ENCODE results near the gene DDX47. TPM values are rescaled to one million over a fixed set of nuclear protein-coding genes. Genes with fewer than 3 reads are reported as not detected.
A peak's percentile ranks its signal among the peaks of the same experiment; 100 is the strongest.
"Not testable (repeated sequence)": the region's sequence is repeated elsewhere in the genome, so short reads cannot be mapped to it uniquely, and the experiment has no call there.

Gene DDX47
- total RNA-seq, 1 donor from 2014 or later: 36.3 TPM

GRCh38 chr12:12796928-12797793 is 16.0 kb upstream of the DDX47 start:
- no peak for DNase-seq (ENCODE audit: low spot score)

- no peak for DNase-seq (ENCODE audit: low spot score)
Measured at GRCh38 chr12:12797794-12798152, 15.4 kb upstream of the DDX47 start.

DNA sequence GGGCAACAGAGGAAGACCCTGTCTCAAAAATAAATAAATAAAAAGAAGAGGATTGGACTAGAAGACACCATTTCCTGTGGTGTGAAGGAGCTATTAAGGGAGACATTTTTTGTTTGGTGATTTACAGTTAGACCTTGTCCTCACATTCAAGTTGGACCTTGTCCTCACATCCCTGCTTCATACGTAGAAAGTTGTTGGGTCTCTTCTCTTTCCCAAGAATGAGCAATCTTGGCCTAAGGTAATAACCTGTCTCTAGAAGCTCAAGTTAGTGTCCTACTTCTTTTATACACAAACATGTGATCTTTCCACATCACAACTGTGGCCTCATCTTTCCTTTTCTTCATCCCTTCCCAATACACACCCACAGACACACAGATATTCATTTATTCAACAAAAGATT is 14.7 kb upstream of the DDX47 start:
- DNase-seq (ENCODE audit: low spot score): no peak

DNA sequence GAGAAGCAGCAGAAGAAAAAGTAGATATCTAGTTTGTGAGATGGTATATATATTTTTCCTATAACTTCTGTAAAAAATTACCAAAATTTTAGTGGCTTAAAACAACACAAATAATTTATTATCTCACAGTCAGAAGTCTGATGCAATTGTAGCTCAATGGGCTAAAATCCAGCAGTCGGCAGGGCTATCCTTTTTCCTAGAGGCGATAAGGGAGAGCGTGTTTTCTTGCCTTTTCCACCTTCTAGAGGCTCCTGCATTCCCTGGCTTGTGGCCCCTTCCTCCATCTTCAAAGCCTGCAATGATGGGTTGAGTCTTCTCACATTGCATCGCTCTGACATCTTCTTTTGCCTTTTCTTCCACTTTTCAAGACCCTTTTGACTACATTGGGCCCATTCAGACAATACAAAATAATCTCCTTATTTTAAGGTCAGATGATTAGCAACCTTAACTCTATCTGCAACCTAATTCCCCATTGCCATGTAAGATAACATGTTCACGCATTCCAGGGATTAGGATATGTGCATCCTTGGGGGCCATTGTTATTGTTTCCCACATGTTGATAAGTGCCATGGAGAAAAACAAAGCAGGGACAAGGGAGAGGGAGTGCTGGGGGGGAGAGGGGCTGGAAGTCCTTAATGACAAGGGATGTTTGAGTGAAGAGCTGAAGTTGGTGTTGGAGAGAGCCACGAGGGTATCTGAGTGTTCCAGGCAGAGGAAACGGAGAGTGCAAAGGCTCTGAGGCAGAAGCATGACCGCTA is 13.8 kb upstream of the DDX47 start:
- DNase-seq (ENCODE audit: low spot score): no peak

GRCh38 chr12:12800406-12801180 is 12.6 kb upstream of the DDX47 start:
- DNase-seq (ENCODE audit: low spot score): no peak

DNA sequence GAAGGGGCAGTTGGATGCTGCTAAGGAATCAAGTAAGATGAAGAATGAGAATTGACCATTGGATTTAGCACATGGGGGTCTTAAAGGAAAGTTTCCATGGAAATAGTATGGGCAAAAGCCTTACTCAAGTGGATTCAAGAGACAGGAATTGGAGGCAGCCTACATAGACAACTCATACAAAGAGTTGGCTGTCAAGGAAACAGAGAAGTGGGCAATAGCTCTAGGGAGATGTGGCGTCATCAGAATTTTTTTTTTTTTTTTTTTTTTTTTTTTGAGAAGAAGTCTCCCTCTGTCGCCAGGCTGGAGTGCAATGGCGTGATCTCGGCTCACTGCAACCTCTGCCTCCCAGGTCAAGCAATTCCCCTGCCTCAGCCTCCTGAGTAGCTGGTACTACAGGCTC is 11.5 kb upstream of the DDX47 start:
- not testable (repeated sequence) for DNase-seq (ENCODE audit: low spot score)

GRCh38 chr12:12803186-12803585 is 10.0 kb upstream of the DDX47 start:
- peak; percentile 91 for DNase-seq (ENCODE audit: low spot score)

GRCh38 chr12:12804011-12804410 is 9.1 kb upstream of the DDX47 start:
- no peak for DNase-seq (ENCODE audit: low spot score)

DNA sequence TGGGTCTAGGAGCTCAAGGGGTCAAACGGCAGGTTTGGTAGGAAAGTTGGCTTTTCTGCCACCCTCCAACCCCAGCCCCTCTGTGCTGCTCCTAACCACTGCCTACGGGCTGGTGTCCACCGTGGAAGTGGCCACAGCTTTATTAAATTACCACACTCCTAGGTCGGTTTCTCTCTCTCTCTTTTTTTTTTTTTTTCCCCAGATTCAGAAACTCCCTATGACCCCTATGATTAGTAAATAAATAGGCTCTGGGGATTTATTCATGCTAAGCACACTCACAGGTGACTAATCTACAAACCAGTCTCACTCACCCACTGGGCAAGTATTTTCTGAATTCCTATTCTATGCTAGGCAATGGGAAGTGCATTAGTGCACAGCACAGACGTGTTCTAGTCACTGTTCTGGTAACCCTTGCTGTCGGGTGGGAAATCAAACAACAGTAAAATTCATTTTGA is 8.7 kb upstream of the DDX47 start:
- no peak for DNase-seq (ENCODE audit: low spot score)

DNA sequence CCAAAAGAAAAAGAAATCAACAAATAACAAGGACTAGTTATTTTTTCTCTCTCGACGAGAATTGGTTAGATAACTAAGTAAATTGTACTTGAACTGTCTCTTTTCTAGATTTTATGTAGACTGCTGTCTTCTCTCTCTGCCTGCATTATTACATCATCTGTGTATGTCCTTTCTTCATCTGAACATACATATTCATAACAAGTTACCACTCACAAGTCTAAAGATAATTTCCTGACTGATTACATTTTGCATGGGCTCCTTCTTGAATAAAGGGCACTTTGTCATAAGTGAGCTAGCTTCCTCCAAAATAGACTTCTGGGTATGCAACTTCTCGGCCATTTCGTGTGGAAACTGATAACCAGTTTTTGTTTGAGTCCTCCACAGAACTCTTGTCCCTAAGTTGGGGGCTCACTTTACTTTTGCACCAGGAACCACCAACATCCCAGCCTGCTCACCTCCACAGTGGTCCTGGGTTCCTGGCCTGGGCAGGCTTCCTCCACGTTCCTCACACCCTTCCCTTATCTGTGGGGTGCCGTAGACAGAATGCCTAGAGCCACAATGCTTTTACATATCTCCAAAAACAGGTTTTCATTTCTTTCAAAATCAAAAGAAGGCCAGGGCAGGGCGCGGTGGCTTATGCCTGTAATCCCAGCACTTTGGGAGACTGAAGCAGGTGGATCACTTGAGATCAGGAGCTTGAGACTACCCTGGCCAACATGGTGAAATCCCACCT is 6.2 kb upstream of the DDX47 start:
- no peak for DNase-seq (ENCODE audit: low spot score)

- not testable (repeated sequence) for DNase-seq (ENCODE audit: low spot score)
Measured at GRCh38 chr12:12807517-12807903, 5.6 kb upstream of the DDX47 start.

GRCh38 chr12:12807970-12808702 is 5.0 kb upstream of the DDX47 start:
- DNase-seq (ENCODE audit: low spot score): peak; percentile 60

DNA sequence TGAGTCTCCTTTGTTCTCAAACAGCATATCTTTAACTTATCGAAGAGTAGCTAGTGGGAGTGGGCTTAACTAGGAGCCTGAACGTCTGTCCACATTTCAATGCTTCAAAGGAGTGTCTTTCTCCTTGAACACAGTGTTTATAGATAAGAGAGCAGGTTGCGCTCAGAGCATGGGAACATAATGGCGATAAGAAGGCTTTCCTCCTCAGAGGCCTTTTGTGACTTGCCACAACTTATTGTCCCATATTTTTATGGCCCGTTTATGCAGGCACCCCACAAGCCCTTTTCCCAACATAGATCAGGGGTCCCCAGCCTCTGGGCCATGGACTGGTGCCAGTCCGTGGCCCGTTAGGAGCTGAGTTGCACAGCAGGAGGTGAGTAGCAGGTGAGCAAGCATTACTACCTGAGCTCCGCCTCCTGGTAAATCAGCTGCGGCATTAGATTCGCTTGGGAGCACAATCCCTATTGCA is 2.6 kb upstream of the DDX47 start:
- no peak for DNase-seq (ENCODE audit: low spot score)

- no peak for DNase-seq (ENCODE audit: low spot score)
Measured at GRCh38 chr12:12811343-12811742, 1.8 kb upstream of the DDX47 start.

DNA sequence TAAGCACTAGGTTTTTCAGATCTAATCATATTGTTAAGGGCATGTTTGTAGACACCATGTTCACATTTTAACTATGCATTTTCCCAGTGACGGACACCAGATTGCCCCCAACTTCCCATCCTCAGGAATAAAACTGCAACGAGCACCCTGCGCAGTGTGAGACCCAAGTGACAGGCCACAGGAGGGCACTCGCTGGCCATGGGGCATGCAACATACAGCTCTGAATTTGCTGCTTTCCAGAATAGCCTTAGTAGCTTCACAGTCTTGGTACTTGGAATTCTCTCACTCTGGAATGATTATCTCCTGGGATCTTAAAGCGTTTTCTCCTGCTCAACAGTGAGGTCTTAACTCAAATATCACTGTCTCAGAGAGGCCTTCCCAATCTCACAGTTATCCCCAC is 972 bp upstream of the DDX47 start:
- no peak for DNase-seq (ENCODE audit: low spot score)

- DNase-seq (ENCODE audit: low spot score): no peak
Measured at GRCh38 chr12:12812618-12813119, 477 bp upstream of the DDX47 start.

DNA sequence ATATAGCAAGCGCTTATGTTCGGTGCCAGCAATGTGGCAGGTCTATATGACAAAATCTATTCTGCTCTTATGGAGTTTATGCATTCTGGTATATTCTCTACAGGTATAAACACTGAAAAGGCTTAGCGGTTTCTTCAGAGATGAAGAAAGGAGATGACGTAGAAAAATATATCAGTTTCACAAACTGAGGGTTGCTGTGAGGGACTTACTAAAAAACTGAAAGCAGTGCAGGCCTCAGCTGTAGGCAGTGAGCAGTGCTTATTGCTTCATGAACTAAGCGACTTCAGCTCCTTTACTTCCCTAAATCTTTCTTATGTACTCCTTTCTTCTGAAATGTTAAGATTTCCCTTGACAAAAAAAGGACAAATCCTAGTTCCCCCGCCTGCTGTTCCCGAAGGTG is 4.5 kb downstream of the DDX47 start:
- no peak for DNase-seq (ENCODE audit: low spot score)

- DNase-seq (ENCODE audit: low spot score): no peak
Measured at GRCh38 chr12:12818701-12819100, 5.6 kb downstream of the DDX47 start.

DNA sequence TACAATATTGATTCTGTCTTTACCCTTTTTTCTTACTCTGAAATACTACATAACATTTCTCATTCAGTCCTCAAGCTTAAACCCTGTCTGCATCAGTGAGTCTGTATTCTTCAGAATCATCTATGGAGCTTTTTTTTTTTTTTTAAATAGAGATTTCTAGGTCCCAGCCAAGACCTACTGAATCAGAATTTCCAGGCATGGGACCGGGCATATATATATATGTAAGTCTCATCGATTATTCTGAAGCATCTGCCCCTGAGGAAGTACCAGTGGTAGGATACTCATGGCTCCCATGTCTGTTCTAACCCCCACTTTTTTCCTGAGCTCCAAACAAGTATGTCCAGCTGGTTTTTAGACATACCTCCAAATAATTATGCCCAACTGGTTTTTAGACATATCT is 6.1 kb downstream of the DDX47 start:
- no peak for DNase-seq (ENCODE audit: low spot score)

DNA sequence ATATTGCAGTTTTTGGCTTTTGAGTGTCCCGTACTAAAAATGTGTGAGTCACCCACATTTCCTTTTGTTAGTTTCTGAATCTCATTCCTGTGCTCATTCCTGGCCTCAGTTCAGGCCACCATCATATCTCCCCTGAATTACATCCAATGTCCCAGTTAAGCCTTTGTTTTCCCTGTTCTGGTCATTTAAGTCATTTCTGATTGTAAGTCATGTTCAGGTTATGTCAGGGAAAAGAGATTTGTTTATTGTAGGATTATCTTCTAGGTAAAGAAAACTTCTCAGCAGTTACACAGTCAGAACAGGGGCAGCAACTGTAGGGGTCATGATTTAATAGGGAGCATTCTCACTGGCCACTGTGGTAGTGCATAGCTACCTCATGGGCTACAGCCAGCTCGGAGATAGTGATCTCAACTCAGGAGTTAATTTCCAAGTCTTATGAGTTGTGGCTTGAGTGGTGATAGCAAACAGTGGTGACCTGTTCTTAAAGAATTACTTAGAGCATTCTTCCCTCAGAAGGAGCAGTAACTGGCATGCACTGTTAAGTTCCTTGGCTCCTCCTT is 6.7 kb downstream of the DDX47 start:
- DNase-seq (ENCODE audit: low spot score): no peak
